ENCODE measurements around the gene PROM1. TPM values are rescaled to one million over a fixed set of nuclear protein-coding genes. Genes with fewer than 3 reads are reported as not detected.

Gene PROM1
- polyA plus RNA-seq, 1 donor from 2014 or later = 1.1 TPM

DNA sequence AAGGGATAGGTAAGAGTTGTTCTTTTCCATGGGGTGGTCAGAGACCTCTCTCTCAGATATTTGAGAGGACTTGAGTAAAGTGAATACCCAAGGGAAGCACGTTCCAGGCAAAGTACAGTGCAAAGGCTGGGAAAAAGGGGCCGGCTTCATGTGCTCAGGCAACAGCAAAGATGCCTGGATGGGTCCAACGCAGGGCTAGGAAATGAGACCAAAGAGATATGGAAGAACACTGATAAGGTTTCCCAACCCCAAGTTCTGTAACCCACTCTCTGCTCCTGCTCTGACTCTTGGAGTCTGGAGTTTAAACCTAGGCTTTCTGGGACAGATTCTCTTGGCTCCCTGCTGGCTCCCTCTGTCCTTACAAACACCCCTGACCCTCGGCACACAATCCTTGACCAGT lies 36.2 kb upstream of the PROM1 start:
- Histone ChIP-seq H4K20me1 (ENCODE audit: insufficient read depth) (no peaks in the 10 kb centered on the region), H3K9me2 (ENCODE audit: insufficient read depth, low read length) (no peaks in the 10 kb centered on the region), H3K79me2 (replicated peaks; ENCODE audit: insufficient read depth, low read length) (no peaks in the 10 kb centered on the region), H3K4me2 (ENCODE audit: low read length) (no peak overlapping the region), H3K36me3 (ENCODE audit: insufficient read depth, low read length) (no peaks in the 10 kb centered on the region), H3K27me3 (ENCODE audit: insufficient read depth, low read depth, low read length) (no peaks in the 10 kb centered on the region), H3K4me3 (ENCODE audit: low read length) (no peak overlapping the region), H3F3A (ENCODE audit: insufficient read depth, low read length, poor library complexity, severe bottlenecking) (no peaks in the 10 kb centered on the region), H2AFZ (ENCODE audit: low read depth, low read length) (no peak overlapping the region), H3K9me3 (ENCODE audit: low read length) (no peaks in the 10 kb centered on the region), H3K9ac (ENCODE audit: low read length) (no peak overlapping the region), H3K27ac (ENCODE audit: low read length) (no peak overlapping the region)
- TF ChIP-seq RAD21 (conservative IDR thresholded peaks at IDR 0.05) (no peak), SMC3 (conservative IDR thresholded peaks at IDR 0.05; ENCODE audit: poor library complexity) (no peak), MXI1 (conservative IDR thresholded peaks at IDR 0.05; ENCODE audit: poor library complexity, severe bottlenecking) (no peak), EP300 (conservative IDR thresholded peaks at IDR 0.05; ENCODE audit: poor library complexity, severe bottlenecking) (no peak), POLR2AphosphoS5 (IDR thresholded peaks at IDR 0.05) (no peak), TAF1 (IDR thresholded peaks at IDR 0.05; ENCODE audit: low read depth) (no peak), EZH2 (IDR thresholded peaks at IDR 0.05; ENCODE audit: borderline replicate concordance, insufficient read depth, low read length, poor library complexity, severe bottlenecking) (no peak)
- TF ChIP-seq, protein P1, sequence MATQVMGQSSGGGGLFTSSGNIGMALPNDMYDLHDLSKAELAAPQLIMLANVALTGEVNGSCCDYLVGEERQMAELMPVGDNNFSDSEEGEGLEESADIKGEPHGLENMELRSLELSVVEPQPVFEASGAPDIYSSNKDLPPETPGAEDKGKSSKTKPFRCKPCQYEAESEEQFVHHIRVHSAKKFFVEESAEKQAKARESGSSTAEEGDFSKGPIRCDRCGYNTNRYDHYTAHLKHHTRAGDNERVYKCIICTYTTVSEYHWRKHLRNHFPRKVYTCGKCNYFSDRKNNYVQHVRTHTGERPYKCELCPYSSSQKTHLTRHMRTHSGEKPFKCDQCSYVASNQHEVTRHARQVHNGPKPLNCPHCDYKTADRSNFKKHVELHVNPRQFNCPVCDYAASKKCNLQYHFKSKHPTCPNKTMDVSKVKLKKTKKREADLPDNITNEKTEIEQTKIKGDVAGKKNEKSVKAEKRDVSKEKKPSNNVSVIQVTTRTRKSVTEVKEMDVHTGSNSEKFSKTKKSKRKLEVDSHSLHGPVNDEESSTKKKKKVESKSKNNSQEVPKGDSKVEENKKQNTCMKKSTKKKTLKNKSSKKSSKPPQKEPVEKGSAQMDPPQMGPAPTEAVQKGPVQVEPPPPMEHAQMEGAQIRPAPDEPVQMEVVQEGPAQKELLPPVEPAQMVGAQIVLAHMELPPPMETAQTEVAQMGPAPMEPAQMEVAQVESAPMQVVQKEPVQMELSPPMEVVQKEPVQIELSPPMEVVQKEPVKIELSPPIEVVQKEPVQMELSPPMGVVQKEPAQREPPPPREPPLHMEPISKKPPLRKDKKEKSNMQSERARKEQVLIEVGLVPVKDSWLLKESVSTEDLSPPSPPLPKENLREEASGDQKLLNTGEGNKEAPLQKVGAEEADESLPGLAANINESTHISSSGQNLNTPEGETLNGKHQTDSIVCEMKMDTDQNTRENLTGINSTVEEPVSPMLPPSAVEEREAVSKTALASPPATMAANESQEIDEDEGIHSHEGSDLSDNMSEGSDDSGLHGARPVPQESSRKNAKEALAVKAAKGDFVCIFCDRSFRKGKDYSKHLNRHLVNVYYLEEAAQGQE (IDR thresholded peaks at IDR 0.05; ENCODE audit: borderline replicate concordance) = no peak
- TF ChIP-seq, protein P2, sequence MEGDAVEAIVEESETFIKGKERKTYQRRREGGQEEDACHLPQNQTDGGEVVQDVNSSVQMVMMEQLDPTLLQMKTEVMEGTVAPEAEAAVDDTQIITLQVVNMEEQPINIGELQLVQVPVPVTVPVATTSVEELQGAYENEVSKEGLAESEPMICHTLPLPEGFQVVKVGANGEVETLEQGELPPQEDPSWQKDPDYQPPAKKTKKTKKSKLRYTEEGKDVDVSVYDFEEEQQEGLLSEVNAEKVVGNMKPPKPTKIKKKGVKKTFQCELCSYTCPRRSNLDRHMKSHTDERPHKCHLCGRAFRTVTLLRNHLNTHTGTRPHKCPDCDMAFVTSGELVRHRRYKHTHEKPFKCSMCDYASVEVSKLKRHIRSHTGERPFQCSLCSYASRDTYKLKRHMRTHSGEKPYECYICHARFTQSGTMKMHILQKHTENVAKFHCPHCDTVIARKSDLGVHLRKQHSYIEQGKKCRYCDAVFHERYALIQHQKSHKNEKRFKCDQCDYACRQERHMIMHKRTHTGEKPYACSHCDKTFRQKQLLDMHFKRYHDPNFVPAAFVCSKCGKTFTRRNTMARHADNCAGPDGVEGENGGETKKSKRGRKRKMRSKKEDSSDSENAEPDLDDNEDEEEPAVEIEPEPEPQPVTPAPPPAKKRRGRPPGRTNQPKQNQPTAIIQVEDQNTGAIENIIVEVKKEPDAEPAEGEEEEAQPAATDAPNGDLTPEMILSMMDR (IDR thresholded peaks at IDR 0.05; ENCODE audit: poor library complexity, severe bottlenecking) = no peak

DNA sequence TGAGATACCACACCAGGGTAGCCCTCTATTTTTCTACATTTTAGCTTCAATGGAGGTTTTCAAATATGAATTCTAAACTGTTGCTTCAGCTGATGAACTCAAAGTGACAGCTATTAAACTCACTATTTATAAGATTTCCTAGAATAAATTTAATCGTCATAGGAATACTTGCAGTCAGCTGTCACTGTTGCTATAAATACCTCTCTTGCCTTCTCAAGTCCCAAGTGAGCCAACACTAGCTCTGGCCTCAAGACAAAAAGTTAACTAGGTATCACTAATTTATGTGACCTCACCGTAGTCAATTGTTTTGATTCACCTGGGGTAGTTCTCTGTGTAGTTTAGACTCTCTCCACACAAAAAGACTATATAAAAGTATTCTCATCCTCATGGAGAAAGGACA lies 34.3 kb upstream of the PROM1 start:
- Histone ChIP-seq H3K9me2 (ENCODE audit: insufficient read depth, low read length) (no peaks in the 10 kb centered on the region), H3K4me2 (ENCODE audit: low read length) (no peak overlapping the region), H3K9ac (ENCODE audit: low read length) (no peak overlapping the region), H3K36me3 (ENCODE audit: insufficient read depth, low read length) (no peaks in the 10 kb centered on the region), H3K27ac (ENCODE audit: low read length) (no peak overlapping the region), H3K9me3 (ENCODE audit: low read length) (no peaks in the 10 kb centered on the region), H4K20me1 (ENCODE audit: insufficient read depth) (no peaks in the 10 kb centered on the region), H3K79me2 (replicated peaks; ENCODE audit: insufficient read depth, low read length) (no peaks in the 10 kb centered on the region), H3F3A (ENCODE audit: insufficient read depth, low read length, poor library complexity, severe bottlenecking) (no peaks in the 10 kb centered on the region), H2AFZ (ENCODE audit: low read depth, low read length) (no peak overlapping the region), H3K27me3 (ENCODE audit: insufficient read depth, low read depth, low read length) (no peaks in the 10 kb centered on the region), H3K4me3 (ENCODE audit: low read length) (no peak overlapping the region)
- no peak for TF ChIP-seq MXI1 (conservative IDR thresholded peaks at IDR 0.05; ENCODE audit: poor library complexity, severe bottlenecking)
- TF ChIP-seq, protein P1 (IDR thresholded peaks at IDR 0.05; ENCODE audit: borderline replicate concordance) = no peak
- no peak for TF ChIP-seq SMC3 (conservative IDR thresholded peaks at IDR 0.05; ENCODE audit: poor library complexity)
- TF ChIP-seq EZH2 (IDR thresholded peaks at IDR 0.05; ENCODE audit: borderline replicate concordance, insufficient read depth, low read length, poor library complexity, severe bottlenecking) = no peak
- TF ChIP-seq, protein P2 (IDR thresholded peaks at IDR 0.05; ENCODE audit: poor library complexity, severe bottlenecking) = no peak
- TF ChIP-seq POLR2AphosphoS5 (IDR thresholded peaks at IDR 0.05) = no peak
- TF ChIP-seq TAF1 (IDR thresholded peaks at IDR 0.05; ENCODE audit: low read depth) = no peak
- no peak for TF ChIP-seq EP300 (conservative IDR thresholded peaks at IDR 0.05; ENCODE audit: poor library complexity, severe bottlenecking)
- TF ChIP-seq RAD21 (conservative IDR thresholded peaks at IDR 0.05) = no peak
